NCI-H82 treated with DMSO at 0.1 percent for 48 hours (cell line): Measurements from ENCODE around the gene NTN4.
A peak's percentile ranks its signal among the peaks of the same experiment; 100 is the strongest.
"Not testable (repeated sequence)": the region's sequence is repeated elsewhere in the genome, so short reads cannot be mapped to it uniquely, and the experiment has no call there.

Experiments
- DNase-seq: peaks from one replicate; lab custom pipeline; 2025; ENCODE audit not compliant: unreplicated experiment; lab: John Stamatoyannopoulos, UW

NTN4 gene

DNA sequence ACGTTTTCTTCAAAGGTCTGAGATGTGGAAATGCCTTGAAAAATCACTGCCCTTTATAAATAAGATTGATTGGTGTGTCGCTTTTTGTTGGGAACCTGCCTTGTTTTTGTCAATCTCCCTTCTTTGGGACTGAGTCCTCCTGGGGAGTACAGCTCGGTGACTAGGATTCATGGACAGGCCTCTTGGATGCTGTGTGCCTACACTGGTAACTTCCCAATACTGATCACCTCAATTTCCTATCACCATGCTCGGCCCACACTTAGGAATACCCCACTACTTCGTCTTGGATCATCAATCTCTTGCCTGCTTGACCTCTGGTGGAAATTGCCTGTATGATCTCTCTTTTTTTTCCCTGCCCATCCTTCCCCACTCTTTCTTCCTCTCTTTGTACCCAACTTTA, 34.2 kb downstream of the NTN4 start:
- DNase-seq, result no peak

DNA sequence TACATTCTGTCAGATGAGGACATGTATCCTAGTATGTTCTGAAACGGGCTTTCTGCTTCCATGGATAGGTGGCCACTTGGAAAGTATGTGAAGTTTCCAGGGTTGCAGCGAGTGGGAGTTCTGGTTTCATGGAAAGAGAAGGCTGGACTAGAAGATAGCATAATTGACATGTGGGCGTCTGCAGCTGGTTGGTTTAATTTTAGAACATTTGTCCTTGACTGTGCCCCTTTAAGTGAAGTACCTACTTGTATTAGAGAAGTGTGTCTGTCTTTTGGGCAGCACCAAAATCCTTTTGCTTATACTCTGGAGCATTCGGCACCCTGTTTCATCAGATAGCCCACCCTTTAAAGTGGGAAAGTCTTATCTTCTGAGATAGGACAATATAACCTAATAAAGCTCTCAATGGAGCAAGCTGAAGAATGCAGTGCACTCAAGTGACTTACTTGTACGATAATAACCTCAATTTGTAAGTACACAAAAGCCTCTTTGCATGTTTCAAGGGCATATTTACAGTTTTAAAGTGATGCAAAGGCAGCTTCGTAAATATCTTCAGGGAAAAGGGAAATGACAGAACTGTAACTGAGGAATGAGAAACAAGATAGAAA, 35.2 kb downstream of the NTN4 start:
- DNase-seq, result no peak

DNA sequence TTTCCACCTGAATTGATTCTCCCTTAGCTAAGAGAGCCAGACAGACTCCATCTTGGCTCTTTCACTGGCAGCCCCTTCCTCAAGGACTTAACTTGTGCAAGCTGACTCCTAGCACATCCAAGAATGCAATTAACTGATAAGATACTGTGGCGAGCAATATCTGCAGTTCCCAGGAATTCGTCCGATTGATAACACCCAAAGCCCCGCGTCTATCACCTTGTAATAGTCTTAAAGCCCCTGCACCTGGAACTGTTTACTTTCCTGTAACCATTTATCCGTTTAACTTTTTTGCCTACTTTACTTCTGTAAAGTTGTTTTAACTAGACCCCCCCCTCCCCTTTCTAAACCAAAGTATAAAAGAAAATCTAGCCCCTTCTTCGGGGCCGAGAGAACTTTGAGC, 44.5 kb downstream of the NTN4 start:
- DNase-seq, result not testable (repeated sequence)

DNA sequence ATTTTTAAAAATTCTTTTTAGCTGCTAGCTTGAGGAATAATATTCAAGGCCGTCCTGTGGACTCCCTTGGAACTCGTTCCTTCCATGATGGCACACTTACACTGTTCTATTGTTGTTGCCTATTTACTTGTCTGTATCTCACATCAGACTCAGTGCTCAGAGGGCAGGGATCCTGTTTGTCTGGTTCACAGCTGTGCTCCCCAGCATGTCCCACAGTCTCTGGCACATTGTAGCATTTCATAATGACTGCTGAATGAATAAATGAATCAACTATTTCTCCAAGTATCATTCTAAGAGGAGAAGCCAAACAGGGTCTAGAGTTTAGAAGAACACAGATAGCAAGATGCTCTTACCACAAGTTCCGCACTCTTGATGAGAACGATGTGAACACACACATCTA, 48.0 kb downstream of the NTN4 start:
- DNase-seq, result no peak

DNA sequence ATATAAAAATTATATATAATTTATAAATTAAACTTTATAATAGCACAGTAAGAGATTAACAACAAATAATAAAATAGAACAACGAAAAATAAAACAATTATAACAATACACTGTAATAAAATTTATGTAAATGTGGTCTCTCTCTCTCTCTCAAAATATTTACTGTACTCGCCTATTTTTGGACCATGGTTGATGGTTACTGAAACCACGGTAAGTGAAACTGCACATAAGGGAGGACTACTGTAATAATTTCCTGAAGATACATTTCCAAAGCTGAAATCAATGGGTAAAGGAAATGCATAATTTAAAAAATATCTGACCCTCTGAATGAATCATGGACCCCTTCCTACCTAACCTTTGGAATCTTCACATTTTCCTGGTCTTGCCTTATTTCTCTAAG, 48.9 kb downstream of the NTN4 start:
- DNase-seq, result no peak

DNA sequence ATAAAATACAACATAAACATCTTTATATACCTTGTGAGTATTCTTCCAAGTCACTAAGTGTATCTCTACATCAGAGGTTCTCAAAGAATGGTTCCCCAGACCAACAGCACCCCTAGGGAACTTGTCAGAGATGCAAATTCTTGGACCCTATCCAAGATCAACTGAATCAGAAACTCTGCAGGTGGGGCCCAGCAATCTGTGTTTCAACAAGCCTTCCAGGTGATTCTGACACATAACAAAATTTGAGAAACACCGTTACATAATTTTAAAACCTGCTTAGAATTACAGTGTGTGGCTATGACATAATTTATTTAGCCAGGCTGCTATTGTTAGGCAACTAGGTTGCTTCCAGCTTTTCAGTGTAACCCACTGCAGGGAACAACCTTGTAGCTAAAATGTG, 49.8 kb downstream of the NTN4 start:
- no peak for DNase-seq

DNA sequence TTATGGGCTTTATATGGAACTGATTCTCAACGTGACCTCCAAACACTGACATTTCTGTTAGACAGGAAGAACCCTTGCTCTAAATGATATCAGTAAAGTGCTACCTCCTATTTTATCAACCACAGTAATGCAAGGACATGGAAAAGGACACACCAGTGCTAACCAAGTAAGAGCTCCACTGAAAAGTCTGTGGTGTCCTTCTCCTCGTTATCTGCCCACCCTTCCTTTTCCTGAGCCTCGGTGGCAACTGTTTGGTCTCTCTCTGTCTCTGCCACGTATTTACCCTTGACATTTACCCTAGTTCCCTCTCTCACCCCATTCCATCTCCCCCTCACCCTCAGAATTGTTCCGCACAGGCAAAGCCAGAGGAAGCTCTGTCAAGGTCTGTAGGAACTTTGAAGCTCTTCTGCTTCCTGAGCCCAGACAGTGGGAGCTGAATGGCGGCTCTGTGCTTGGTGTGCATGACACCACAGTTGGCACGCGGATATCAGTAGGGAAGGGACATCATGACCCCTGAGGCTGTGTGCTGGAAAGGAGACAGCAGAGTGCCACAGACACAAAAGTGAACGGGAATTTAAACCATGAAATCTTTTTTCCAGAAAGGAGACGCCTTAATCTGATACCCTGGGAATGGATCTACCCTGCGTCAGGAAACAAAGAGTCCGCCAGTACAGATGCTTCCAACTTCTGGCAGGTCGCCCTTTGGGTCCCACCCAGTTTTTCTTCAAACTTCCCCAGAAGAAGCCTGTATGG, 50.8 kb downstream of the NTN4 start:
- DNase-seq, result no peak

DNA sequence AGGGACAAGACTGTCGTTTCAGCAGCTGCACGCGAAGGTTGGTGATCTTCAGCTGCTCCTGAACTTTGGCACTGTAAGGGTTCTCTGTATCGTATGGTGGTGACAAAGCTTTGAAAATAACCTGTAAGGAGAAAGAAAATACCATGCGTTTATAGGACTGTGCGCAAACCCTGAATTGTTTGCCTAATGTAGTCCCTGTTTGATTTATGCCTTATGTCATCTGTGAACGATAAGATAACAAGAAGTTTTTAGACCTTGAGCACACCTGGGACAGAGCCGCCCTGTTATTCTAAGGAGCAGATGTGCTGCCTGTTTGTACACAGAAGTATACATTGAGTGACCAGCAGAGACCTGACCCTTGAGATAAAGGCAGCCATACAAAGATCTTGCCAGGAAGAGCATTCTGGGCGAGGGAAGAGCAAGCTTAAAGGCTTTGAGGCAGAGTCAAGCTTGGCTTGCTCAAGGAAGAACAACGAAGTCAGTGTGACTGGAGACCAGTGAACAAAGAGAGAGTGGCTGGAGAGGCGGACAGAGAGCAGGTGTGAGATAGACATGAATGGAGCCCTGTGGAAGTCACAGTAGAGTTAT, 52.4 kb downstream of the NTN4 start:
- no peak for DNase-seq

DNA sequence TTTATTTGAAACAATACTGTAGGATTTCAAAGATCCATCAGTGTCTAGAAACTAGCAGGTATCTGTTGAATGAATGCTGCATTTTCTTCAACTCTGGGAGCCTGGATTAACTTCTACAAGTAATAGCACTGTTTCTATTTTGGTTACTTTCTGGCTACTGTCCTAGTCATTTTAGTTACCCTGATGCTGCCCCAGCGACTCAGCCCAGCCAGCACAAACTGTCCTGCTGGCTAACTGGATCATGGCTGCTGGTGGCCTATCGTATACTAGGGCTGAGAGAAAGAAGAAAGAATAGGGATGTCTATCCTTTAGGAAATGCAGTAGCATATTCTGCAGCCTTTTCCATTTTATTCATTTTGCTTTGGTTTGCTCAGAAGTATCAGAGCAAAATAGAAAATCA, 53.9 kb downstream of the NTN4 start:
- DNase-seq, result no peak

DNA sequence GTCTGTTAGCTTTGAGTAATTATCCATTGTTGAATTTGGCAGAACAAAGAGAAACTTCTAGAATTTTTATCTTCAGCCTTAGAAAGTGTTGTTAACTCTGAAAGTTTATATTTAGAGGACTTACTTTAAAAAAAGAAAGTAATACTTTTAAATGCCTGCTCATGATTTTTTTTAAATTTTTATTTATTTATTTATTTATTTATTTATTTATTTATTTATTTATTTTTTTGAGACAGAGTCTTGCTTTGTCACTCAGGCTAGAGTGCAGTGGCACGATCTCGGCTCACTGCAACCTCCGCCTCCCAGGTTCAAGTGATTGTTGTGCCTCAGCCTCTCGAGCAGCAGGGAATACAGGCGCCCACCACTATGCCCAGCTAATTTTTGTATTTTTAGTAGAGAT, 54.8 kb downstream of the NTN4 start:
- DNase-seq, result not testable (repeated sequence)

DNA sequence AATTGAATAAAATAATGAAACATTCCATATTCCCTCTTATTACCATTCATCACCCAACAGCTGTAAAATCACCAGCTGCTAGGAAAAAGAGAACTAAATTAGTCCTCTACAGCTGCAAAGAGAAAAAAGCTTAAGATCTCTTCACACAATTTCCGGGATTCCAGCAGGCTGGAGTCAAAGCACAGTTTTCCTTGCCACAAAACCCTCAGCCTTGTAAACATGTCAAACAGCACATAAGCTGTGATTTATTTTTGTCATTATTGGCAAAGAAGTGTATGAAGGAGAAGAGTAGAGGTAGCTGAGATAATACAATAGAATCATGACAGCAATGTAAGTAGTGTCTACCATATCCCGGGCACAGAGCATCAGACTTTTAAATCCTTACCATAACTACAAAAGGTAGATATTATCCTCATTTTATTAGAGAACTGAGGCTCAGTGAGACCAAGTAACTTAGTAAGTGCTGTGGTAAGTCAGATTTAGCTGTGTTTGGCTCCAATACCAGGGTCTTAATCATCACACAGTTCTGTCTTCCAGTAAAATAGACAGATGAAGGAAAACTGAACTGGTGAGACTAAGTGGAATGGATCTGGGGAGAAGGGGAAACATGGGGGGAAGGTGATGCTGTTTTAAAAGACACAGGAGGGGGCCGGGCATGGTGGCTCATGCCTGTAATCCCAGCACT, 57.3 kb downstream of the NTN4 start:
- DNase-seq, result peak; percentile 47

DNA sequence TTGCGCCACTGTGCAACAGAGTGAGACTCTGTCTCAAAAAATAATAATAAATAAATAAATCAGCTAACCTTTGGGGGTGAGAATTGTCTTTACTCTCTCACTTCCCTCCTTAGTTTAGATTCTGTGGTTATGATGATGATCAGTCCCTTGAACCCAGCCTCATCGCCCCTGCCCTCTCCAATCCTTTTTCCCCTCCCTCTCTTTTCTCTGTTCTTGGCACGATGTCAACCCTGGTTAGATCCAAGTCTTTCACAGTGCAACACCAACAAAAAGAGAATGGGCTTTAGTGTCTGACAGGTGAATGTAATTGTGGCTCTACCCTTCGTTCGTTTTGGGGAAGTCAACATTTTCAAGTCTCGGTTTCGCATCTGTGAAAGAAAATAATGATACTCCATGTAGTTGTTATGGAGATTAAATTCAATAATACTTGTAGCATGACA, 59.0 kb downstream of the NTN4 start:
- no peak for DNase-seq

DNA sequence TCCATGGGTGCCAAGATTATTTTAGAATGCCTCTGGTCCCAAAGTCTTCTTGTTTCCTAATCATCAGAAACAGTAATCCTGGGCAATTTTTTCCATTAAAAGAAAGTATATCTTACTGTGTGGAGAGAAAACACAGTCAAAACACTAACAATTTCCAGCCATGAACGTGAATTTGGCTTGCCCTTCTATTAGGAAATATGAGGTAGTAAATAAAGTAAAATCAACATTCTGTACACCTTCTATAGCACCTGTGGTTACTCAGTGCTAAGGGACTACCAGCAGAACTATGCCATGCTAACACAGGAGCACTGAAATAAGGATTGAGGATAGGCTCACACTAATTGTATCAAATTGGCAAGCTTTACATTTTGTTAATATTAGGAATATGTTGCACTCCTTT, 60.1 kb downstream of the NTN4 start:
- no peak for DNase-seq

DNA sequence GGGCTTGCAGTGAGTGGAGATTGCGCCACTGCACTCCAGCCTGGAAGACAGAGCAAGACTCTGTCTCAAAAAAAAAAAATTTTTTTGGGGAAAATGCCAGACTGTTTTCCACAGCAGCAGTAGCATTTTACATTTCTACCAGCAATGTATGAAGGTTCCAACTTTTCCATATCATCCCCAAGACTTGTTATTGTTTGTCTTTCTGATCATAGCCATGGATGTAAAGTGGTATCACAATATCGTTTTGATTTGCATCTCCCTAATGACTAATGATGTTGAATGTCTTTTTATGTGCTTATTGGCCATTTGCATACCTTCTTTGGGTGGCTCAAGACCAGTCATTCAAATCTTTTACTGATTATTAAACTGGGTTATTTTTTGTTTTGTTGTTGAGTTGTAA, 63.7 kb downstream of the NTN4 start:
- no peak for DNase-seq

DNA sequence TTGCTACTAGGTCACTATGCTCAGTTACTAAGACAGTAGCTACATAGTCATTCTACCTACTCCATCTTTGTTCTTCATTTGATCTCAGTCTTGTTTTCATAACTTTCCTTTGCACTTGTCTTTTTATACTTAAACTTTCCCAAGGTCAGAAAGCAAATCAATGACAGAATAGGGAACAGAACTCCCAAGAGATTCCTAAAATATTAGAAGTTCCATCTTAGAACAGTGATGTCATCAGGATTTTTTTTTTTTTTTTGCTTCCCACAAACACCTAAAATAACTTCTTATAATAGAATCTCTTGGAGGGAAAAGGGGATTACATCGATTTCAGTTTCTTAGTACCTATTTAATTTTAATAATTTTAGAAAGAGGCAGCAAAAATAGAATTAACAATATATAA, 65.8 kb downstream of the NTN4 start:
- DNase-seq, result no peak

DNA sequence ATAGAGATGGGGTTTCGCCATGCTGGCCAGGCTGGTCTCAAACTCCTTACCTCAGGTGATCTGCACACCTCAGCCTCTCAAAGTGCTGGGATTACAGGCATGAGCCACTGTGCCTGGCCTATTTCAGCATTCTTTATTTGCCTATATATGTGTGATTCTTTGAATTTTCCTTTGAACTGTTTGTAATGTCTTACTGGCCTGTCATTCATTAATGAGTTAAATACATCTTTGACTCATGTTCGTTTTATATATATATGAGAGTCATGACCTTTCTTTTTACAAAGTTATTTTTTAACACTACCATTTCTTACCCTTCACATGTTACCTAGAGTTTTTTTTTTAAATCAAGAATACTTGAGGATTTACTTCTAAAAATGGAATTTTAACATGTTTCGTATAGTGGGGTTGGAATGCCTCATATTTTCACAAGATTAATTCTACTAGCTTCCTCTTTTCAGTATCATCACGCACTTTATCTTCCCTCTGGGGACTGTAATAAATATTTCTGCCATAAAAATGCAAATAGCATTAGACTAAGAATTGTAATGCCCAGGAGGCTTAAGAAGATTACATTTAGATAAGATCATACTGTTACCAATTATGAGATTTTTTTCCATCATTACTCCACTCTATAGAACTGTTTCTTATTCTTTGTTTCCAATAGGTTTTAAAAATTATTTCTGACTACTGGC, 66.7 kb downstream of the NTN4 start:
- DNase-seq, result no peak

DNA sequence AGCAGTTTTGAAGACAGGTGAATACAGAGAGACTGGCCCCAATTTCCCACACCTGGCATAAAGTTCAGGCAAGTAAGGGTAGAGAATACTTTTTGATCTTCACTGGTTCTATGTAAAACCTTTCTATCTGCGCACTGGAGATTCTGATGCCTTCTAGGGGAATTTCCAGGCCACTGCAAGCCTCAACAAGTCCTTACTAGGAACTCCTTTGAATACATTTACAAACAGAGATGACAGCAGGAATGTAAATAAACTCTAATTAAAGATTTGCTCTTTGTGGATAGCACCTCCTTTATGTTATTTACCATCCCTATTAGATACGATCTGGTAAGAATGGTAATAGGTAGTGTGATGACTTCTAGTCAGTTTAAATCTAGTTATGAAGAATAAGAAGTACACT, 69.2 kb downstream of the NTN4 start:
- no peak for DNase-seq

DNA sequence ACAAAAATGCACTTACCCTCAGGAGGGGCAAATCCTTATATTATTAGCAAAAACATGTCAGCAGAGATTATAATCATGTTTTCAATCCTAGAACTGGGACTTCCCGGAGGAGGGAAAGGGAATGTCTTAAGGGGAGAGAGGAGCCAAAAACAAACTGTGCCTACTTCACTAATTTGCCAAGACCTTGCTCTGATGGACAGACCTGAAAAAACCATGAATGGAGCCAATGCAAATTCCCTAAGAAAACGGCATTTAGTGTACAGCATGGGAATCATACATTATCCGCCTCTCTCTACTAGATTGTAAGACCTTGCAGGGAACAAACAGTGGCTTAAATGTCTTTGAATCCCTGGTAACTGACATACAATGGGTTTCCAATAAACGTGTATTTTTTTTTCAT, 70.4 kb downstream of the NTN4 start:
- DNase-seq, result no peak

DNA sequence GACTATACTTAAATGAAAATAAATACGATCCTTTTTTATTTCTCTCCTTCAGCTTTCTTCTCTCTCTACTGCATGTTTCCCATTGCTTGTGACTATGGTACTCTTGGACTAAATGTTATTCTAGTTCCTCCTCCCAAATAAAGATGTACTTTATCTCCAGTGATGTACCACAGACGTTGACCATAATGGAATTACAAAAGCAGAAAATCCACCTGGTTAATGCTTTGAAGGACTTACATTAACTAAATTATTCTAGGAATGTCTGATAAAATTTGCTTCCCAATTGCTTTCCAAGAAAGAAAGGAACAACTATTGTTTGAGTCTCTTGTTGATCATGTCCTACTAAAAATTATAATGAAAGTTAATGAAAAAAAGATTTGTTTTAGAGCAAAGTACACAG, 71.8 kb downstream of the NTN4 start:
- no peak for DNase-seq

DNA sequence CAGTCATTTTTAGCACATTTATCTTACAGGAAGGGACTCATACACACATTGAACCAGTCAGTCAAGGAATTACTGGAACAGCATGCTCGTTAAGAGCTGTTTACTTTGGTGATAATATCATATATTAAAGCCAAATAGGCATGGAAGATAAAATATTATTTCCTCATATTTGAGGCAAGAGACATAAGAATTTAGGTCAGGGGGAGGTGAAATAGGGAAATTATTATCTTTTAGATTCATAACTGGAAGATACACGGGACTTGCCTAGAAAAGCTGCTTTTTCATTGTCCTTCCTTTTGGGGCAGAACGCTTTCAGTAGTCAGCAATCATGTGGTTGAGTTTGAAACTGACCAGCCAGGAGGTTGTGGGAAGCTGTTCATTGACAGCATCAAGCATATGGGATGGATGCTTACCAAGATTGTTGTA, 72.5 kb downstream of the NTN4 start:
- no peak for DNase-seq

DNA sequence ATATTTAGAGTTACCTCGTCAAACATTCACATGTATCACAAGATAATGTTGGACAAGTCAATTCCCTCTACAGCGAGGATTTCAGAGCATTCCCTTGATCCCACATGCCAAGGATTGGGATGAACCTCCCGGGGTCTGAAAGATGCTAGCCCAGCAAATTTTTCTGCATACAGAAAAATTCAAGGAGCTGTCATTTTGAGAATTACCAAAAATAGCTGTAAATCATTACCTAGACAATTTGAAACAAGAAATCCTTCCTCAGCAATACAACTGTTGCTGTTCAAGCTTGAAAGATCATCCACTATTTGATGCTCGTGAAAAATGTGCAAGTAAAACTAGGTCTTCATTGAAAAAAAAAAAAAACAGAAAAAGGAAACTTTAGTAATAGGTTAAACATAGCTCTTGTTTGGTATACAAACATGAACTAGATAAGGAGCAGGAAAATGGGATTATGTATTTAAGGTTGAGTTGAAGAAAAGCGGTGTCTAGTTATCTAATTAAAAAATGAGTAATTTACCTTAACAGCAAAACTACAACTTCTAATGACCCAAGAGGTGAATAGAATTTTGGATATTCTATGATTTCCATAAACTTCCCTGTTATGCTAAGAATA, 73.1 kb downstream of the NTN4 start:
- DNase-seq, result no peak
